T-helper 1 cell treated with Interleukin-12 subunit alpha and Interleukin-12 subunit beta and Interleukin-4 antibody, amounts not matched to agents 30 ng/mL and 1 ng/mL, for 36 hours (primary cell): ENCODE data around the gene TMEM44. TPM values are rescaled to one million over a fixed set of nuclear protein-coding genes. Genes with fewer than 3 reads are reported as not detected.

Experiments used
- intact Hi-C: fragments of 100-400 bp; cut with micrococcal nuclease; formaldehyde crosslinking; loops from one replicate; pipeline ENCODE4 v1.15.1; 2024
- total RNA-seq: library from RNA; stranded (reverse); gene quantifications from 2 replicates; pipeline ENCODE4 v1.2.3, GENCODE V29; 2022

TMEM44 gene, protein sequence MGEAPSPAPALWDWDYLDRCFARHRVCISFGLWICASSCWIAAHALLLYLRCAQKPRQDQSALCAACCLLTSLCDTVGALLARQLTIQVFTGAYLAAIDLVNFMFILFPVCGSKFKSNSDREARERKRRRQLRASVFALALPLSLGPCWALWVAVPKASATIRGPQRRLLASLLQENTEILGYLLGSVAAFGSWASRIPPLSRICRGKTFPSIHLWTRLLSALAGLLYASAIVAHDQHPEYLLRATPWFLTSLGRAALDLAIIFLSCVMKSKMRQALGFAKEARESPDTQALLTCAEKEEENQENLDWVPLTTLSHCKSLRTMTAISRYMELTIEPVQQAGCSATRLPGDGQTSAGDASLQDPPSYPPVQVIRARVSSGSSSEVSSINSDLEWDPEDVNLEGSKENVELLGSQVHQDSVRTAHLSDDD
- 1.6 and 2.3 TPM in 2 replicates for total RNA-seq

DNA sequence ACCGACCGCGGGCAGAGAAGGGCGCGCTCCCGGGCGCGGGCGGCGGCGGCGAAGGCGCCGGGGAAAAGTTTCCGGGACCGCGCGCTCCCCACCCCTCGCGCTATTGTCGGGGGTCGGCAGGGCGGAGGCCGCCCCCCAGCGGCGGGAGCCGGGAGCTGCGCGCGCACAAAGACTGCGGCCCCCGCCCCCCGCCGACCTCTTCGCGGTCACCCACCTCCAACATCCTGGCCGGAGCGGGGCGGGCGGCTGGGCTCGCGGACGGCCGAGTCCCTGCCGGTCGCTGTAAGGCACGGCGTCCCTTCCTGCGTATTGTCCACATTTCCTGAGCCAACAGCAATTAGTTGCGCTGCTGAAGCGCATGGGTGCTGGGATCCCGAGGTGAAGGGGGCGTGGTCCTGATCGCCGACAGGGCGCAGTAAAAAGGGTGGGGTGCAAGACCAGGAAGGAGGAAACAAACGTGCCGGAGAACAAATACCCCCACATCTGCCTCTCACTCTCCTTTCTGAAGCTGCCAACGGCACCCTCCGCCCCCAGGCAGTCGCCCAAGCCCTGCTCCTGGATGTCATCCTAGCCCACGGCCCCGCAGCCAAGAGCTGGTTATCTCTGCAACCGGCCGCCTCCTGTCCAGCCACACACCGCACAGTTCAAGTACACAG, at the start of gene TMEM44:
TSS of gene TMEM44 (minus strand) at position 71 of the 656 bp plus-strand sequence. CDS start 204 bp downstream, outside the sequence.
- intact Hi-C loops = loop anchor here (1.0 kb wide), 3 partner anchors 38 to 146 kb away; partner anchors contain the start of gene ATP13A3

DNA sequence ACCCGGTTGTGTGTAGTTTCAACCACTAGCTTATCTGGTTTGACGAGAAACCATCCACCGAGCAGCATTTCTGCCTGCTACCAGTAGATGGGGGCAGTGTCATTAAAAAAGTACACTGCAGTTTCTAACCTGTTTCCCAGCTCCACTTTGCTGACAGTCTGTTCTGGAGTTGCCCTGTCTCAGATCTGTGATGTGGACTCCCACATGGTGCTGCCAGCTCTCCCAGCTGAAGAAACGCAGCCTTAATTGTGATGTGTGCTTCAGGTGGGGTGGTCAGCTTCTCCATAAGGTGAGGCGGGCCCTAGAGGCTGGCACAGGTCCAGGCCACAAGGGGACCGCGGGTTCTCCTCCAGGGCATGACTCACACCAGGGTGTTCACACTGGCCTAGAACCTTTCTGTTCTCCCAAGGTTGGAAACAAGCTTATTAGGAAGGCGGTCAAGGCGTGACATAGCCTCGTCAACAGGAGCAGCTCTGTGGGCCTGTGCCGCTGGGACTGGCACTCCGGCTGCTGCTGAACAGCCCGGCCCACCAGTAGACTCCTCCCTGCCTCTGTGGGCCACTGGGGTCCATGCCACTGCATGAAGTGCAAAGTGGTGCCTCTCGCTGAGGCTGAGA, 49.6 kb upstream of the TMEM44 start:
- intact Hi-C loops = loop anchor here (1.0 to 10.0 kb wide), 10 partner anchors 11 to 839 kb away; partner anchors contain the start of genes LSG1 and XXYLT1

DNA sequence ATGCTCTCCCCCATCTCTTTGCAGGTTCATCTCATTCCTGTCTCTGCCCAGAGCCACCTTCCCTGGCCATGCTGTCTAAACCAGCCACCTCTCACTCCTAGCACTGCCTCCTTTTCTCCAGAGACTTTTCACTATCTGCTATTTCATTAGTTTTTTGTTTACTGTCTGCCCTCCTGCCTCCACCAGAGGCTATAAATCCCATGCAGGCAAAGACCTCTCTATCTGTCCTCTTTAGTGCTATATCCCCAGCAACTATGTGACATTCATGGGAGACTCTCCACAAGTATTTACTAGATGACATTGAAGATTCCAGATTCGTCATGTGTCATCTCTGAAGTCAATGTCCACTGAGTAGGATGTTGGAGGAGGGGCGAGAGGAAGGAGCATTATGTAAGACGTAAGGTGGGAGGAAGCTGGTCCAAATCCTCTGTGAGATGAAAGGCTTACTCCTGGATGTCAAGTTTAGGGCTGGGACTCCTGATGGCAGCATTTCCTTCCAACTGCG, 49.0 kb upstream of the TMEM44 start:
- intact Hi-C loops = loop anchor here (1.0 to 10.0 kb wide), 10 partner anchors 10 to 840 kb away; partner anchors contain the start of genes LSG1 and XXYLT1

DNA sequence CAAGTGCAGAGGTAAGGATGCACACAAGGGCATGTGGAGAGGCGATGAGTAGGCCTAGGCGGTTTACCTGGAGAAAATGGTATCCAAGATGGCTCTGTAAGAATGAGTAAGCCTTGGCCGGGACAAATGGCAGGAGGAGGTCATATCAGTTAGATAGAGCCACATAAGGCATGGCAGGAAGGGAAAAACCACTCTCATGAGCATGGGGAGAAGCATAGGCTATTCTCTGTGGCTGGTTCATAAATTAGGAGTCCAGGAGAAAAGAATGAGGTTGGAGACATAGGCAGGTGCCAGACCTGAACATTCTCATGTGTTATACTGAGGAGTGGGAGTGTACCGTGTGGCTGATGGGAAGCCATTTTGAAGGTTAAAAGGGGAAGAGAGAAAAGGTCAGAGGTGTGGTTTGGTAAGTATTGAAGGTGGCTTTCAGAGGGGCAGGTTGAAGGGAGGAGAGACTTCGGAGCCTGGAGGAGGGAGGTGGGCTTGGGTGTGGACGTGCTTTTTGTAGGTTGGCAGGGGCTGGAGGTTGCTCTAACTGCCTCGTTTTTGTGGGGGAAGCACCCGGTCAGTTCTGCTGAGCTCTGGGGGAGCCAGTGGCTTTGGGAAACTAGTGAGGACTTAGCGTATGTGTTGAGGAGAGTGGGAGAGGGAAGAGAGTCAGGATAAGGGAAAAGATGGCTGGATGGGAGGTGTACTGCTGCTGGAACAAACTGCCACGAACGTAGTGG, 47.8 kb upstream of the TMEM44 start:
- intact Hi-C loops = loop anchor here (5.0 to 10.0 kb wide), 2 partner anchors 161 to 224 kb away; no protein-coding TSS in a partner anchor

DNA sequence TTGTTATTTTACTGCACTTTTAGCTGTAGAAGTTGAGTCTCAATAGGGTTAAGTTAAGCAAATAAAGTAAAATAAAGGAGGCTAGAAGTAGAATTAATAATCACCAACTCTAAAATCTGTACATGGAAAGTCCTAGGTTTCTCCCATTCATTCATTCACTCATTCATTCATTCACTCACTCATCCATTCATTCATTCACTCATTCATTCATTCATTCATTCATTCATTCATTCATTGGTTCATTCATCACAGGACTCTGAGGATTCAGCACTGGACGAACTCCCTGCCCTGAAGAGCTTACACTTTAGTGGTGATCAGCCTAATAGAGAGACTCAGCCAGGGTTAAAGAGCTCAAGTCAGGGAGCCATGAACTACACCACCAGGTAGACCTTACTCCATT, 43.3 kb upstream of the TMEM44 start:
- intact Hi-C loops = no loop called here

DNA sequence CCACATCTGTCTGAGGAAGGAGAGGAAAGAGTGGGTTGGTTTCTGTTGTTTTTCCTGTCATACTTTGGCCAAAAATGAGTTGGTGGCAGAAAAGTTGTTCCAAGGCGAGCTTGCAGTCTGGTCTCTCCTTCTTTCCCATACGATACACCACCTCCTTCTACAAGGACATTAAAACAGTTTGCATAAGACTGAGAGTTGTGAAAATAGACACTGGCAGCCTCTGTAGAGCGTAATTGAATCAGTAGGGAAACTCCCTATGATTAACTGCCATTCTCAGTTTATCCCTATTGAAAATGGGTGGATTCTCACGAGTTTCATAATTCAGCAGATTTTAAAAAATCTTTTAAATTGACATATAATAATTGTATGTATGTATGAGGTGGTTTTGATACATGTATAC, 42.5 kb upstream of the TMEM44 start:
- intact Hi-C loops = no loop called here

DNA sequence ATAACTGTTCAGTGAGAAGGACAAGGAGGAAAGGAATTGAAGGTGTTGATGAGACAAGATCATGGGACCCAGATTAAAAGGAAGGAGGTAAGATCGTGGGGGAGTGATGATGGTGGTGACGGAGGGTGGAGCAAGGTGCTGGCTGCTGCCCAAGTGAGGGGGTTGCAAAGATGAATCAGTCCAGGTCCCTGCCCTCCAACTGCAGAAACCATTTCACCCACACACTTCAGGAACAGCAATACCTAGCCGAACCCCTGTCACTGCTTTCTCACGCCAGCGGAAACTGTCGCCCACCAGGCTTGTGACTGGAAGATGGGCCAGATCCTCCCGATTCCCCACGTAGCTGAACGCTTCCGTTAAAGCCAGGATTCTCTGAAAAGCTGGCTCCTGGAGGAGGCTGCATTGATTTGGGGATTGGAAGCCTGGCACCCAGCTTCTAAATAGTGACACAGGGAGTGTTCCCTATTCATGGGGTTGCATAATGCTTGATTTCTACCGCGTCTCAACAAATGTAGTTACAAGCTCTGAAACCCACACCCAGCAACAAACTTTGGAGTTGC, 41.9 kb upstream of the TMEM44 start:
- intact Hi-C loops = no loop called here

DNA sequence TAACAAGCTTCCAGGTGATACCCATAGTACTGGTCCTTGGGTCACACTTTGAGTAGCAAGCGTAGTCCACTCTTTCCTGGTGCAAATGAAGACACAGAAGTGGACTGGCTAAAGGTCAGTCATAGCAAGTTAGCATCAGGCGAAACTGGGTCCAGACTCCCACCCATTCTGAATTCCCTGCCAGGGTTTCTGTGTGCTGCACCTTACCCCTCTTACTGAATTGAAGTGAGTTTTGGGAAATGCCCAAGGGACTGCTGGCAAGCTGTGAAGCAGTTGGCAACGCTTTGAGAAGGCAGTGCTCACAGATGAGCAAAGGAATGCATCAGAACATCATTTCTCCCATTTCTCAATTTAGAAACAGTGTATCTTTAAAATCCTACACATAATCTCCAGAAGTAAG, 40.5 kb upstream of the TMEM44 start:
- intact Hi-C loops = loop anchor here (2.0 kb wide), 1 partner anchor 1081 kb away; the partner anchor contains the start of gene OPA1

DNA sequence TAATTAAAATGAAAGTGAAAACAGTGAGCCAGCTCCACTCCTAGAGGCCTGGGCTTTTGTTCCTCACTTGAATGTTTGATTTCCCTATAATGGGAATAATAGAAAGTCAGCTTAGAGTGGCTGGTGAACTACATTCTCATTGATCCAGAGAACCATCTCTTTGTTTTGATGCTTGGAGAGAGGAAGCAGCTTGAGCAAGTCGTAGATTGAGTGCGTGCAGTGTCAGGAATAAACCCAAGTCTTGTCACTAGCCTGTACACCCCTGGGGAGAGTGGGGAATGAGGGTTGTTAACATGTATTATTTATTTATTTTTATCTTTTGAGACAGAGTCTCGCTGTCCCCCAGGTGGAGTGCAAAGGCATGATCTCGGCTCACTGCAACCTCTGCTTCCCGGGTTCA, 39.7 kb upstream of the TMEM44 start:
- intact Hi-C loops = loop anchor here (1.0 to 2.0 kb wide), 12 partner anchors 9 to 1080 kb away; partner anchors contain the start of genes ACAP2, ATP13A3, OPA1 and PPP1R2

DNA sequence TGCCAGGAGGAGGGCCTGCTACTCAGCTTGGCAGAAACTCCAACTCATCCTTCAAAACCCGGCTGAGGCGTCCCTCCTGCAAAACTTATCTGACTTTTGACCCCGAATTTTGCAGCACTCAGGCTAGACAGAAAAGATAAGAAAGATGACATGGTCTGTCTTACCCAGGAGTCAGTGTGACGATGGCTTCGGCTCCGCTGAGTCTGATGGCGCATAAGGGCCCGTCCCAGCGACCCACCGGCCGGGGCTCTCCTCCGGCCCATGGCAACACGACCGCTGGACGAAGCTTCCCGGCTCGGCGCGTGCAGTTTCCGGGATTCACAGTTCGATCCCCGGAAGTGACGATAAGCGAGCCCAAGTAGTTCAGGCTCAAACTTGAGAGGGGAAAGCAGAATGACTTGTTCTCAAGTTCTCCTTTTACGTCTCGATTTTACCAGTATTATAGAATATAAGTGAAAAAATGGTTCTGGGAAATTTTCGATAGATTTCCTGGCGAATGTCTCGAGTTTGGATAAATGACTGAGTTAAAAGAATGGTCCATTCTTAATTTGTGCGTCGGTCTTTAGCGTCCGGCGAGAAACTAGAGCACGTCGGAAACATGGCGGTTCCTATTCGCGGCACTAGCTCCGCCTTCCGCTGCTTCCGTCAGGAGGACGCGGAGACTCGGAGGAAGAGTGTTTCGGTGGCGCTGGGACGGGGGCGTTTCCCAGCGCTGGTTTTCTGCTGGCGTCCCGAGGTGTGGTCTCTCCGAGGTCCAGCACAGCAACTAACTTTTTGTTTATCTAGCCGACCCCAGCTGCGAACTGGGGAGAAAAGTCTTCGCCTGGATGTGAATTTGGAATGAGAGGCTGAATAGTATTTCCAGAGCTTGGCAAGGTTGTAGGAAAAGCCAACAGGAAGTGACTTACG, 38.9 kb upstream of the TMEM44 start, which contains the start of gene LSG1:
TSS of gene LSG1 (minus strand) at position 292 of the 909 bp plus-strand sequence. CDS start at position 263, 29 bp downstream.
- intact Hi-C loops = loop anchor here (1.0 to 2.0 kb wide), 17 partner anchors 10 to 1079 kb away; partner anchors contain the start of genes ACAP2, ATP13A3, OPA1 and PPP1R2

DNA sequence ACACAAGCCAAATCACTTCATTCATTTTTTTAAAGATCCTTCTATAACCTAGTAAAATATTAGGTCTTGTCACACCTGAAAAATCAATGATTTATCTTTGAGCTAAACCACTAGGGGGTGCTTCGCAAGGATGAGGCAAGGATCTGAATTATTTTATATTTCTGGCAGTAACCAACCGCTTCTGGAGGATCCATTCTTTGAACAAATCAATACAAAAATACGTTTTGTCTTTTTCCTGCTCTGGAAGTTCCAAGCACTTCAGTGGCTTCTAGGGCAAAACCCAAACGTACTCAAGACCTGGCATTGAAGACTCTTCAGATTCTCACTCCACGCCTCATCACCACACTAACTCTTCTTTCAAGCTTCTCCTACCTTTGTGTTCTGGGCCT, 38.3 kb upstream of the TMEM44 start:
- intact Hi-C loops = loop anchor here (1.0 kb wide), 5 partner anchors 10 to 851 kb away; partner anchors contain the start of gene TMEM44

DNA sequence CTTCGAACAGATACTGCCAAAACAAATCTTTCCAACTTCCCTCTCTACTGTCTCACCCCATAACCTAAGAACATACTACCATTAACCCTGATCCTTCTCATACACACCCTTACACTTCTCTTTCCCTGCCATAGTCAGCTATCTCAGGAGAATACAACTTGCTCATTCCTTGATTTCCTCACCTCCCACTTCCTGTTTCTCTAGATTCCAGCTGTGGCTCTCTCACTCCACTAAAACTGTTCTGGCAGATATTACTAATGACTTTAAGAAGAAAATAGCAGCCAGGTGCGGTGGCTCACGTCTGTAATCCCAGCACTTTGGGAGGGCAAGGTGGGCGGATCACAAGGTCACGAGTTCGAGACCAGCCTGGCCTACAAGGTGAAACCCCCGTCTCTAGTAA, 34.1 kb upstream of the TMEM44 start:
- intact Hi-C loops = no loop called here

DNA sequence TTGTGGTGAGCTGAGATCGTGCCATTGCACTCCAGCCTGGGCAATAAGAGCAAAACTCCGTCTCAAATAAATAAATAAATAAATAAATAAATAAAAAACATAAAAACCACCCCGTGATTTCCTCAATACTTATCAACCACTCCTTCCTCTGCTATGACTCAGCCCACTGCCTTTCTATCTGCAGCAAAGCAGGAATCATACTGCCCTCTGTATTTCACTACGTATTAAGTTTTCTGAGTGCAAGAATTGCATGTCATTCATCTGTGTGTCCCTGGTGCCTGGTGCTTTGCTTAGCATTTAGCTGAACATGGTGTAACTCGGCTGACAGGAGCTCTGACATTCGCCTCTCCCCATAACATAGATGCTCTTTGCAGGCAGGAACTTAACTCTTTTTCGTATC, 31.6 kb upstream of the TMEM44 start:
- intact Hi-C loops = no loop called here

DNA sequence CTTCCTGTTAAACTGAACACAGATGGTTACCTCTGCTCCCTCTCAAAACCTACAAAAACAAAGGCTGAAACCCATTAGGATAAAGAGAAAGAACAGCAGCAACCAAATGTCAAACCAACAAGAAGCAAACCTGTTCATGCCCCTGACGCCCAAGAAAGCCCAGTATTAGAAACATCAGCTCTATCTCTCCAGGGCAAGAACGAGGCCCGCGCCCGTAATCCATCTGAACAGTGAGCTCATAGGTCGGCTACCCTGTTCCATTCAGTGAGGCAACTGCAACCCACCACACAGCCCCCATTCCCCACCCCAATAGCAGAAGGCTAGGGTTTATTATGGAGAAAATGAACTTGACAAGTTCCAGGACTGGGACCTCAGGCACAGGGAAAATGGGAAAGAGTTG, 28.7 kb upstream of the TMEM44 start:
- intact Hi-C loops = loop anchor here (1.0 kb wide), 1 partner anchor 9 kb away; no protein-coding TSS in a partner anchor

DNA sequence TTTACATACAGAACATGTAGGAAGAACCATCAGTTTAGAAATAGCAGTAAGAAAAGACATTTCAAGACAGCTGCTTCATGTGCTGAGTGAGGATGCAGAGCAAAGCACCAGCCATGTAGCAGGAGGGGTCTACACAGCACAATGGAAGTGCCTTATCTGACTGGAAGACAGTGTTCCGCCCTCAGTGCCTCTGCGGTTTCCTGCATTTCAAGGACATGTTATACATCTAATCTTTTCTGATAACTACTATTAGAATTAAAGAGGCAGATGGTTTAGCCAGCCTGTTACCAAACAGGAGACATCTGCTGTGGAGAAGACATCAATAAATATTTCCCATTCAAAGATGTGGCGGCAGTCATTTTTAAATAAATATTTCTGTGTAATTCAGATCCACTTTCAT, 28.2 kb upstream of the TMEM44 start:
- intact Hi-C loops = loop anchor here (1.0 kb wide), 1 partner anchor 10 kb away; no protein-coding TSS in a partner anchor

DNA sequence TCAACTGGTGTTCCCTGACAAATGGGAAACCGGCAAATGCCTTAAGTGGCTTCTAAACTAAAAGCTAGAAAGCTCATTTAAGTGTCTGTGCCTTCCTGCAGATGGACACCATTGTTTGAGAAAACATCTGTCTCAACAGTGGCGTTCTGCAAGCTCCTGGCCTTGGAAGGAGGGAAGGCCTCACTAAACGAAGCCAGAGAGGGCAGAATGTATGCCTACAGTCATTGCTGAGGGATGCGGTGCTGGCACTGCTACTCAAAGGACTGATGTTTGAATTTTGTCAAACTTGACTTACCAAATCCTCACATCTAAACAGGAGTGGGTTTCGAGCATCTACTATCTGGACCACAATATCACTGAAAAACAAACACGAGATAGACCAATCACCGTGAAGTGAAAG, 26.6 kb upstream of the TMEM44 start:
- intact Hi-C loops = no loop called here

DNA sequence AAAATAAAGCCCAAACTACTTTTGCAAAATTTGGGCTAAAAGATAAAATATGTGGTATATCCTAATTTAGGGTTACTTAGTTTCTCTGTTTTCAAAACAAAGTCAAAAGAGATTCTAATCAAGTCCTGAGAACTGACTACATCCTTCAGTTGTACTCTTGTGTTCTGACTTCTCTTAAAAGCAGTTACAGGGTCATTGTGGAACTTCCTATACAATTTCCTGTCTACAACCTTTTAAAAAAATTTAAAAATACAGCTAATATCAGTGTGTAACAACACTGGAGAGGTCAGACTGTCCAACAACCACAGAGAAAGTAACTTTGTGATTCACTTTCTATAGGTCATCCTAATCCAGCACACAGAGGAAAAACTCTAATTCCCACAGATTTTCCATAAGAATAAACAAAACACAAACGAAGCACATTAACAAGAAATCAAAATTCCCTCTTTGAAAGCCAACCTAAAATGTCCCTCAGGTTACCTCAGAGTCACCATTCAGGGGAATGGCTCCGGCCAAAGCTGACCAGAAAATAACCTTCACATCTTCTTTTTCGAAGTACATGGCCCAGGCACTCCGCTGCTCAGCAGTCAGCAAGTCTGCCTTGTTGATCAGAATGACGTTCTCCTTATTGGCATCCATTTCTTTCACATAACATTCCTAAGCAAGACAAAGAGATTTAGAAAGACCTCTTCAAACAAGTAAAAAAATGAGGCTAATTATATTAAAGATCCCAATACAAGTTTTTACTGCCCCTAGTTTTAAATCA, 25.4 kb upstream of the TMEM44 start:
- intact Hi-C loops = no loop called here

DNA sequence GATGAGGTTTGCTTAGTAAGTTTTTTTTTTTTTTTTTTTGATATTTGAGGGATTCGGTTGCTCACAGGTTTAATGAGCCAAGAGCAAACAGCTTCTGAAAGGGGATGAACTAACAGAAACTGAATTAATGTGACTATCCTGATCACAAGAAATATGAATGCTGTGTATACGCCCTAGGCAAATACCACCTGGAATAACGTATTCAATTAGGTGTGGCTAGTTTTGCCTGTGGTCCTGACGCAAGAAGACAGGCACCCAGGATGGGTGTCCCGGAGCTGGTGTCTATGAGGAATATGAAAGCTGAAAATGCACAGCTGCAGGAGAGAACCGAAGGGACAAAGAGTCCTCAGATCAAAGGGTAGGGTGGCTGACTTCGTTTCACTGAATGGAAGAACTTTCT, 24.2 kb upstream of the TMEM44 start:
- intact Hi-C loops = no loop called here
